Measurements from ENCODE around the gene ILK. TPM values are rescaled to one million over a fixed set of nuclear protein-coding genes. Genes with fewer than 3 reads are reported as not detected.

Gene ILK
- total and polyA plus RNA-seq, 10 of the 15 experiments (the other 5 are each of a cell fraction or from before 2014, with no cell fraction given) = 51.8 to 163 (median 92.0) TPM

- intact Hi-C loops (cut with micrococcal nuclease; ENCODE audit: unreplicated experiment) = no loop called here
- no peak for ATAC-seq
- no TSS peak for BruUV-seq (replicated peaks)
- ChIA-PET RAD21 (ENCODE audit: unreplicated experiment) (no interaction called here), SMC1A (ENCODE audit: uncharacterized antibody, unreplicated experiment) (no interaction called here), CTCF (no interaction called here), POLR2A (no interaction called here)
- Histone ChIP-seq H3K79me2 (ENCODE audit: control insufficient read depth, insufficient read depth, low read length) (no peaks in the 10 kb centered on the region), H3K36me3 (ENCODE audit: control insufficient read depth in 2 of 2, insufficient read depth in 2 of 2, low read length in 1 of 2) (no peaks in the 10 kb centered on the region), H3K4me3 (no peak overlapping the region), H3K9me3 (replicated peaks; ENCODE audit: control insufficient read depth, insufficient read depth, low read length) (no peaks in the 10 kb centered on the region), H3K27ac (ENCODE audit: control insufficient read depth, insufficient read depth) (no peak overlapping the region), H3K27me3 (replicated peaks in 1 of 2; ENCODE audit: control insufficient read depth in 2 of 2, insufficient read depth in 2 of 2, low read length in 1 of 2) (no peaks in the 10 kb centered on the region), H4K20me1 (ENCODE audit: control insufficient read depth, insufficient read depth) (no peaks in the 10 kb centered on the region), H3K9ac (ENCODE audit: control insufficient read depth, insufficient read depth, low read length) (no peak overlapping the region), H3K4me2 (ENCODE audit: control insufficient read depth, insufficient read depth) (no peak overlapping the region), H3K4me1 (ENCODE audit: control insufficient read depth, insufficient read depth, low read length) (no peaks in the 10 kb centered on the region), H2AFZ (ENCODE audit: control insufficient read depth, low read depth, low read length) (no peak overlapping the region)
- FAIRE-seq = no peak
- no peak for TF ChIP-seq MXI1 (IDR thresholded peaks at IDR 0.05; ENCODE audit: low read depth, low read length)
- TF ChIP-seq YBX1 (IDR thresholded peaks at IDR 0.05) = no peak
- no peak for TF ChIP-seq ZBTB40 (IDR thresholded peaks at IDR 0.05; ENCODE audit: borderline replicate concordance)
- no peak for TF ChIP-seq SREBF1 (IDR thresholded peaks at IDR 0.05; ENCODE audit: low read length)
- no peak for TF ChIP-seq SMAD1 (IDR thresholded peaks at IDR 0.05; ENCODE audit: low read depth, partially characterized antibody)
- in situ Hi-C loops (cut with MboI) = no loop called here
- WGBS (ENCODE audit: insufficient coverage, insufficient replicate concordance, low lambda C conversion rate, missing lambda C conversion rate) = 38% methylated on average over 2 of the region's 2 CpGs
- no peak for DNase-seq (ENCODE audit: low read depth, low spot score)
Observed at GRCh38 chr11:6565325-6565724, 38.2 kb upstream of the ILK start.

Measured in GM12878 (cell line).